Mononuclear cell (primary cell): ENCODE measurements around the gene CYP2E1. TPM values are rescaled to one million over a fixed set of nuclear protein-coding genes. Genes with fewer than 3 reads are reported as not detected.
"Not testable (repeated sequence)": the region's sequence is repeated elsewhere in the genome, so short reads cannot be mapped to it uniquely, and the experiment has no call there.

Source experiments
- H3K27me3 ChIP-seq: 2 replicates; pipeline ENCODE4 v1.6.0; 2011; ENCODE audit warnings: low read length, control low read depth; ENCODE audit not compliant: insufficient read depth
- H3K4me1 ChIP-seq: 2 replicates; pipeline ENCODE4 v1.5.1; 2011; ENCODE audit warnings: mild to moderate bottlenecking, low read length, control low read depth; ENCODE audit not compliant: insufficient read depth
- H3K4me3 ChIP-seq: 2 replicates; pipeline ENCODE4 v1.5.1; 2011; ENCODE audit warnings: mild to moderate bottlenecking, low read length, moderate library complexity
- H3K9me3 ChIP-seq: 2 replicates; pipeline ENCODE4 v1.5.1; 2011; ENCODE audit warnings: low read depth, mild to moderate bottlenecking, control low read depth, low read length
- total RNA-seq: library from RNA; depleted of rRNA; stranded (reverse); fragments of >200 nt; gene quantifications from one replicate; pipeline ENCODE4 v1.2.3, GENCODE V29; 2012

The CYP2E1 gene
- total RNA-seq, 1 donor, result 0.42 TPM

GRCh38 chr10:133516057-133516456, 11.1 kb upstream of the CYP2E1 start:
- peaks cover 11% of the 10 kb centered on the region for H3K4me1 ChIP-seq
- no peak overlapping the region for H3K4me3 ChIP-seq
- no peaks in the 10 kb centered on the region for H3K9me3 ChIP-seq
- peaks cover 6% of the 10 kb centered on the region for H3K27me3 ChIP-seq

- H3K27me3 ChIP-seq, H3K9me3 ChIP-seq, H3K4me3 ChIP-seq: not testable (repeated sequence)
- H3K4me1 ChIP-seq, result peaks cover 11% of the 10 kb centered on the region
Measured at GRCh38 chr10:133518517-133518916, 8.6 kb upstream of the CYP2E1 start.

GRCh38 chr10:133520193-133520738, 6.9 kb upstream of the CYP2E1 start:
- Histone ChIP-seq H3K4me3 (peak overlapping the region; percentile 16), H3K27me3 (peaks cover 6% of the 10 kb centered on the region), H3K9me3 (peaks cover 15% of the 10 kb centered on the region), H3K4me1 (peaks cover 11% of the 10 kb centered on the region)

DNA sequence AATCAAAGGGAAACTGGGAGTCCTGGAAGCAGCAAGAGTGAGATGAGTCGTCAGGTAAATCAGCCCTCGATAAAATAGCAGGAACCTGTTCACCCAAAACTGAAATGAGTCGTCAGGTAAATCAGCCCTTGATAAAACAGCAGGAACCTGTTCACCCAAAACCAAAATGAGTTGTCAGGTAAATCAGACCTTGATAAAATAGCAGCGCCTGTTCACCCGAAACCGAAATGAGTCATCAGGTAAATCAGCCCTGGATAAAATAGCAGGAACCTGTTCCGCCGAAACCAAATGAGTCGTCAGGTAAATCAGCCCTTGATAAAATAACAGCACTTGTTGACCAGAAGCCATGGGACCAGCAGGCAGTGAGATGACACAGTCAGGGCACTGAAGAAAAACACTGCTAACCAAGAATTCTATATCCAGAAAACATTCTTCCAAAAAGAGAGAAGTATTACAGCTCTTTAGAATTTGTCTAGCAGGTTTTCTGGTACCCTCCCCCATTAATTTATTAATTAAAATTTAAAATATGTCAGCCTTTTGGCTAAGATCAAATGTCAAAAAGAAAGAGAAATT, 3.4 kb upstream of the CYP2E1 start:
- H3K4me1 ChIP-seq, result peaks cover 11% of the 10 kb centered on the region
- H3K9me3 ChIP-seq, result peaks cover 15% of the 10 kb centered on the region
- H3K27me3 ChIP-seq, result peaks cover 24% of the 10 kb centered on the region
- H3K4me3 ChIP-seq, result no peak overlapping the region

DNA sequence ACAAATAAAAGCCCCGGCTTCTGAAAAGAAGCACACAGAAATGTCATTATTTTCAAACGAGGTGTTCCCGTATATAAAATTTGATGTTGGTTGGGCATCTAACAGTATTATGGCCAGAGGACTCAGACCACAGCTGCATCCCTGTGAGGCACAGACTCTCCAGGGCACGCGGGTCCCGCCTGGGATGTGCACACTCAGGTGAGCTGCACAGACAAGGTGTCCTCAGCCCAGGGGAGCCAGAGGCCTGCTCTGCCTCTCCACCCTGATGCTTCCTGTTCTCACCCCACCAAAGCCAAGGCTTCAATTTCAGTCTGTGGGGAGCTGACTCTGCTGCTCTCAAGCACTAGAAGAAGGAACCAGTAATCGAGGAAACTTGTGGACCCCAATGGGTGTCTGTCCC, 1.7 kb upstream of the CYP2E1 start:
- peaks cover 15% of the 10 kb centered on the region for H3K9me3 ChIP-seq
- H3K27me3 ChIP-seq, result peaks cover 42% of the 10 kb centered on the region
- H3K4me1 ChIP-seq, result peaks cover 15% of the 10 kb centered on the region
- H3K4me3 ChIP-seq, result no peak overlapping the region

DNA sequence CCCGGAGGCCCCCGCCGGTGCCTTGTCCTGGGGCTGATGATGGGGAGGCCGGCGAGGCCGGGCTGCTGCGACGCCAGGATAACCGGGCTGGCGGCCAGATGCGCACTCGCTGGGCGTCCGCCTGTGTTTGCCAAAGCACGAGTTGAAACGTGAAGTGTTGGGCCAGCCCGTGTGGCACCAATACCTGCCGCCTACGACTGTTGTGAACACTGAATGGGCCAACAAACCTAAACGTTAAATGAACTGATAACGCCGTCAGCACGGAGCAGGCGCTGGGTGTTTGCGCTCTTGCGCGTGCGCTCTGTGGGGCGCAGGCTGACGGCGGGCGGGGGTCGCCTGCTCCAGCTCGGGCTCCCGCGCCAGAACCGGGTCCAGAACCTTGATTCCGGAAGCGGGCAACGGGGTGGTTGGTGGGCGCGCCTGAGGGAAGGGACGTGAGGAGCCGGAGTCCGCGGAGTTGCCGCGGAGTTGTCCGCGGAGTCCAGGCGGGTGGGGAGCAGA, 658 bp downstream of the CYP2E1 start:
- Histone ChIP-seq H3K27me3 (peaks cover 40% of the 10 kb centered on the region), H3K4me3 (no peak overlapping the region), H3K9me3 (peaks cover 14% of the 10 kb centered on the region), H3K4me1 (peaks cover 12% of the 10 kb centered on the region)

DNA sequence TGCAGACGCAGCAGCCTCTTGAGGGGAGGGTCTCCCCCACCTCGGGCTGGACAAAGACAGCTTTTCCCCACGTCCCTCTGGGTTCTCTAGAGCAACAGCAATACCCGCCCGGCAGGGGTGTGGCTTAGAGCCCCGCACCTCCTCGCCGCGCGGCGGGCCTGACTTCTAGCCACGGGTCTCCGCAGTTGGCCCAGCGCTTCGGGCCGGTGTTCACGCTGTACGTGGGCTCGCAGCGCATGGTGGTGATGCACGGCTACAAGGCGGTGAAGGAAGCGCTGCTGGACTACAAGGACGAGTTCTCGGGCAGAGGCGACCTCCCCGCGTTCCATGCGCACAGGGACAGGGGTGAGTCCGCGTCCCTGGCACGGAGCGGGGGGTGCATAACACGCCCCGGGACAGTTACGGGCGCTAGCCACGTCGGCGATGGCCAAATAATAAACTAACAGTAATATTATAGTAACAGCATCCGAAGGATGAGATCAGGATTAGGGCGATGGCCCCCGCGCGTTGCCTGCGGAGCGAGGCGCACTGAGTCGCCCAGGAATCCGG, 1.2 kb downstream of the CYP2E1 start:
- peaks cover 12% of the 10 kb centered on the region for H3K4me1 ChIP-seq
- H3K9me3 ChIP-seq, result peaks cover 8% of the 10 kb centered on the region
- H3K27me3 ChIP-seq, result peaks cover 40% of the 10 kb centered on the region
- H3K4me3 ChIP-seq, result no peak overlapping the region

GRCh38 chr10:133528845-133529575, 1.8 kb downstream of the CYP2E1 start:
- peaks cover 40% of the 10 kb centered on the region for H3K27me3 ChIP-seq
- H3K4me3 ChIP-seq, result no peak overlapping the region
- peaks cover 12% of the 10 kb centered on the region for H3K4me1 ChIP-seq
- H3K9me3 ChIP-seq, result peaks cover 2% of the 10 kb centered on the region

DNA sequence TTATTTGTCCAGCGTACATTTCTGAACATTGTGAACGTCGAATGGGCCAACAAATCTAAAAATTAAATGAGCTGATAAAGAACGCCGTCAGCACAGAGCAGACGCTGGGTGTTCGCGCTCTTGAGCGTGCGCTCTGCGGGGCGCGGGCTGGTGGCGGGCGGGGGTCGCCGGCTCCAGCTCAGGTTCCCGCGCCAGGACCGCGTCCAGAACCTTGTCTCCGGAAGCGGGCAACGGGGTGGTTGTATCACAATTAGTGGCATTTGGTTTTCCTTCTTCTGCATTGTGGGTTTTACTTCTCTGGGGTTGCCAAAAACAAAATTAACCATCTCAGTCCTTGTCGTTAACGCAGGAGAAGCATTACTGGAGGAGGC, 2.4 kb downstream of the CYP2E1 start:
- Histone ChIP-seq H3K27me3 (peaks cover 40% of the 10 kb centered on the region), H3K4me3 (no peak overlapping the region), H3K4me1 (peaks cover 12% of the 10 kb centered on the region), H3K9me3 (no peaks in the 10 kb centered on the region)

GRCh38 chr10:133530506-133530905, 3.3 kb downstream of the CYP2E1 start:
- H3K4me3 ChIP-seq, result no peak overlapping the region
- H3K27me3 ChIP-seq, result peaks cover 40% of the 10 kb centered on the region
- peaks cover 12% of the 10 kb centered on the region for H3K4me1 ChIP-seq
- no peaks in the 10 kb centered on the region for H3K9me3 ChIP-seq

DNA sequence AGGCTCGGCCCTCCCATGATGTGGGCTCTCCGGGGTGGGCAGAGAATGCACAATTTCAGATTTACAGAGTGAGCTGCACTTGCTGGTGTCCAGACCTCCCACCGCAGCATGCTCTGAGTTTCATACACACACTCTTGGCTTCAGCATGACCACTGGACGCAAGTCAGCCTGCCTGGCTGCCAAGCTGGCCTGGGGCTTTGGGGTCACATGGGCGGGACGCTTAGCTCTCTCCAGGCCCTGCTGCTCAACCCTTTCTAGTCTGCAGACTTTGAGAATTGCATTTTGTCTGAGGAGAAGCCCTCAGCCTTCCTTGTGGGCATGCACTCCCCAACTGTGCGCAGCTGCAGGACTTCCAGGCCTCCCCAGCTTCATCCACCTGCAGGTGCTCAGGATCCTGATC, 5.7 kb downstream of the CYP2E1 start:
- Histone ChIP-seq H3K27me3 (peaks cover 28% of the 10 kb centered on the region), H3K4me1 (peaks cover 12% of the 10 kb centered on the region)

DNA sequence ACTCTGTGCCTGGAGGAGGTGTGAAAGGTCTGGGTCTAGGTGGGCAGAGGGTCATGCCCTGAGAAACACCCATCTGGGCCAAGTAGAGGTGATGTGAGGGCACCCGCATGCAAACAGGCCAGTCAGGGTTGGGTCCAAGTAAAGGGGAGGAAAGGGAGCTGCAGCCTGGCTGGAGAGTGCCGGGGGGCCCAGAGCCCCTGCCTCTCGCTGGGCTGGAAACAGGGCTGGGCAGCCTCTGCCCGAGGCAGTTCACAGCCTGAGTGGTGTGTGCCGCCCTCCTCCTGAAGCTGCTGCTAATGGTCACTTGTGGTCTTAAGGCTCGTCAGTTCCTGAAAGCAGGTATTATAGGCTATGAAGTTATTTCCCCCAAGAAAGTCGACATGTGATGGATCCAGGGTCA, 7.3 kb downstream of the CYP2E1 start:
- H3K9me3 ChIP-seq, result no peaks in the 10 kb centered on the region
- H3K27me3 ChIP-seq, result peaks cover 14% of the 10 kb centered on the region
- H3K4me1 ChIP-seq, result peaks cover 9% of the 10 kb centered on the region
- H3K4me3 ChIP-seq, result no peak overlapping the region

More for the DNA sequence above, 5.7 kb downstream of the CYP2E1 start:
- Histone ChIP-seq H3K9me3 (no peaks in the 10 kb centered on the region), H3K4me3 (no peak overlapping the region)

GRCh38 chr10:133536198-133536597, 9.0 kb downstream of the CYP2E1 start:
- Histone ChIP-seq H3K9me3 (no peaks in the 10 kb centered on the region), H3K4me3 (no peak overlapping the region), H3K4me1 (no peaks in the 10 kb centered on the region), H3K27me3 (peaks cover under 1% of the 10 kb centered on the region)

- Histone ChIP-seq H3K9me3 (no peaks in the 10 kb centered on the region), H3K4me1 (no peaks in the 10 kb centered on the region), H3K27me3 (no peaks in the 10 kb centered on the region), H3K4me3 (no peak overlapping the region)
Measured at GRCh38 chr10:133537546-133538545, 10.7 kb downstream of the CYP2E1 start.
